Trophoblast cell (in vitro differentiated cells and primary cell): ENCODE data around the gene DDX41.

ENCODE experiments used
- DNase-seq, 2 donors: peaks; one replicate each; pipeline ENCODE4 v3.0.0-alpha.2; 2016
- H2AFZ ChIP-seq: 2 replicates; pipeline ENCODE4 v1.6.1; 2013; ENCODE audit warnings: low read length, moderate library complexity, mild to moderate bottlenecking; ENCODE audit not compliant: insufficient read depth, poor library complexity
- H2AK5ac ChIP-seq: 2 replicates; pipeline ENCODE4 v1.6.1; 2013; ENCODE audit warnings: mild to moderate bottlenecking, low read length
- H2BK120ac ChIP-seq: 2 replicates; pipeline ENCODE4 v1.6.1; 2013; ENCODE audit warnings: low read length, mild to moderate bottlenecking, moderate library complexity; ENCODE audit not compliant: insufficient read depth, poor library complexity
- H2BK12ac ChIP-seq: 2 replicates; pipeline ENCODE4 v1.6.1; 2013; ENCODE audit warnings: mild to moderate bottlenecking, low read length, moderate library complexity
- H2BK5ac ChIP-seq: 2 replicates; pipeline ENCODE4 v1.6.1; 2013; ENCODE audit warnings: low read length, low read depth, moderate library complexity, mild to moderate bottlenecking; ENCODE audit not compliant: poor library complexity
- H3K14ac ChIP-seq: 2 replicates; pipeline ENCODE4 v1.6.1; 2013; ENCODE audit warnings: mild to moderate bottlenecking, low read length
- H3K18ac ChIP-seq: 2 replicates; pipeline ENCODE4 v1.6.1; 2013; ENCODE audit warnings: mild to moderate bottlenecking, low read length
- H3K23ac ChIP-seq: 2 replicates; pipeline ENCODE4 v1.6.1; 2013; ENCODE audit warnings: low read length
- H3K27ac ChIP-seq: 2 replicates; pipeline ENCODE4 v1.5.1; 2013; ENCODE audit warnings: low read depth, mild to moderate bottlenecking, inconsistent platforms, low read length, moderate library complexity
- H3K27me3 ChIP-seq: 2 replicates; pipeline ENCODE4 v1.6.1; 2013; ENCODE audit warnings: inconsistent platforms, mild to moderate bottlenecking, low read length, moderate library complexity; ENCODE audit not compliant: insufficient read depth
- H3K36me3 ChIP-seq, 2 experiments: 1 replicate in 1 of 2; 2 replicates in 1 of 2; pipeline ENCODE4 v1.6.1; 2013; ENCODE audit warnings: low read length in 2 of 2, mild to moderate bottlenecking in 2 of 2, moderate library complexity in 1 of 2; ENCODE audit not compliant: insufficient read depth in 2 of 2, control insufficient read depth in 1 of 2
- H3K4ac ChIP-seq: 2 replicates; pipeline ENCODE4 v1.6.1; 2013; ENCODE audit warnings: low read depth, mild to moderate bottlenecking, low read length, moderate library complexity
- H3K4me1 ChIP-seq, 2 experiments: 1 replicate in 1 of 2; 2 replicates in 1 of 2; pipeline ENCODE4 v1.6.1; 2013; ENCODE audit warnings: low read length in 2 of 2, mild to moderate bottlenecking in 2 of 2, moderate library complexity in 1 of 2; ENCODE audit not compliant: insufficient read depth in 2 of 2, control insufficient read depth in 1 of 2
- H3K4me2 ChIP-seq: 2 replicates; pipeline ENCODE4 v1.6.1; 2013; ENCODE audit warnings: inconsistent platforms, mild to moderate bottlenecking, low read length, moderate library complexity
- H3K4me3 ChIP-seq: 2 replicates; pipeline ENCODE4 v1.5.1; 2013; ENCODE audit warnings: mild to moderate bottlenecking, low read depth, low read length, inconsistent platforms
- H3K79me1 ChIP-seq: one replicate; pipeline ENCODE4 v1.6.1; 2013; ENCODE audit warnings: low read length
- H3K79me2 ChIP-seq: 2 replicates; pipeline ENCODE4 v1.6.1; 2013; ENCODE audit warnings: low read length, mild to moderate bottlenecking; ENCODE audit not compliant: control insufficient read depth, insufficient read depth, poor library complexity
- H3K9ac ChIP-seq: 2 replicates; pipeline ENCODE4 v1.6.1; 2013; ENCODE audit warnings: mild to moderate bottlenecking, low read length
- H3K9me3 ChIP-seq: 2 replicates; pipeline ENCODE4 v1.6.1; 2013; ENCODE audit warnings: low read depth, mild to moderate bottlenecking, control low read depth, inconsistent platforms, low read length; ENCODE audit not compliant: insufficient read depth
- H4K12ac ChIP-seq: 2 replicates; pipeline ENCODE4 v1.6.1; 2013; ENCODE audit warnings: low read depth, mild to moderate bottlenecking, low read length, moderate library complexity
- H4K8ac ChIP-seq: 2 replicates; pipeline ENCODE4 v1.6.1; 2013; ENCODE audit warnings: low read depth, mild to moderate bottlenecking, low read length, moderate library complexity
- H4K91ac ChIP-seq: one replicate; pipeline ENCODE4 v1.6.1; 2013; ENCODE audit warnings: low read depth, mild to moderate bottlenecking, low read length, moderate library complexity
- WGBS: extraction: QIAGEN DNeasy Blood & Tissue Kit; methylation state at CpG from one replicate; pipeline ENCODE4 v1.1.7; 2013; ENCODE audit warnings: missing lambda C conversion rate; ENCODE audit not compliant: insufficient read length, insufficient coverage; ENCODE audit errors: extremely low coverage; 5-methylcytosine and 5-hydroxymethylcytosine counted together

Gene DDX41

GRCh38 chr5:177547736-177548135, 31.0 kb upstream of the DDX41 start:
- Histone ChIP-seq H3K4me1 (peaks cover 9 to 19% of the 10 kb centered on the region in 2 experiments), H3K4me2 (no peak overlapping the region), H2BK12ac (no peak overlapping the region), H3K79me1 (no peaks in the 10 kb centered on the region), H3K27ac (no peak overlapping the region), H2AFZ (no peak overlapping the region), H3K18ac (no peak overlapping the region), H3K79me2 (peaks cover 2% of the 10 kb centered on the region), H3K4me3 (no peak overlapping the region), H2BK120ac (no peak overlapping the region), H3K9ac (no peak overlapping the region), H4K12ac (no peak overlapping the region), H3K23ac (peak overlapping the region; percentile 41), H4K91ac (no peak overlapping the region), H3K9me3 (no peaks in the 10 kb centered on the region), H3K27me3 (no peaks in the 10 kb centered on the region), H4K8ac (no peak overlapping the region), H2BK5ac (no peak overlapping the region), H3K4ac (no peak overlapping the region), H2AK5ac (no peak overlapping the region), H3K14ac (no peak overlapping the region), H3K36me3 (peaks cover 2 to 6% of the 10 kb centered on the region in 2 experiments)
- DNase-seq, result no peak
- WGBS, result no CpG with 5 or more reads among the region's 3 CpGs

GRCh38 chr5:177546258-177546741, 29.5 kb upstream of the DDX41 start:
- Histone ChIP-seq H4K91ac (no peak overlapping the region), H3K9me3 (no peaks in the 10 kb centered on the region), H3K27ac (peak overlapping the region; percentile 66), H3K9ac (no peak overlapping the region), H3K4me3 (no peak overlapping the region), H4K8ac (no peak overlapping the region), H3K4ac (no peak overlapping the region), H3K79me1 (no peaks in the 10 kb centered on the region), H3K14ac (no peak overlapping the region), H3K23ac (no peak overlapping the region), H3K27me3 (no peaks in the 10 kb centered on the region), H3K79me2 (no peaks in the 10 kb centered on the region), H3K4me2 (no peak overlapping the region), H2BK12ac (no peak overlapping the region), H2AK5ac (no peak overlapping the region), H2BK5ac (no peak overlapping the region), H3K36me3 (peaks cover 3% of the 10 kb centered on the region in 2 experiments), H2BK120ac (no peak overlapping the region), H2AFZ (no peak overlapping the region), H3K4me1 (peaks cover 8 to 18% of the 10 kb centered on the region in 2 experiments), H3K18ac (no peak overlapping the region), H4K12ac (no peak overlapping the region)
- peak; percentile 96 to 98 for DNase-seq
- no CpG with 5 or more reads among the region's 1 CpG for WGBS

GRCh38 chr5:177545487-177546257, 28.9 kb upstream of the DDX41 start:
- no peaks in the 10 kb centered on the region for H3K79me2 ChIP-seq
- H3K9ac ChIP-seq, result no peak overlapping the region
- no peak overlapping the region for H3K4me3 ChIP-seq
- H3K9me3 ChIP-seq, result no peaks in the 10 kb centered on the region
- H2BK5ac ChIP-seq, result peak overlapping the region; percentile 2
- no peak overlapping the region for H4K8ac ChIP-seq
- no peak overlapping the region for H2BK120ac ChIP-seq
- H4K91ac ChIP-seq, result no peak overlapping the region
- H3K18ac ChIP-seq, result no peak overlapping the region
- H3K14ac ChIP-seq, result no peak overlapping the region
- H2AK5ac ChIP-seq, result no peak overlapping the region
- H2BK12ac ChIP-seq, result no peak overlapping the region
- H3K23ac ChIP-seq, result no peak overlapping the region
- H3K27ac ChIP-seq, result peak overlapping the region; percentile 66
- no peaks in the 10 kb centered on the region for H3K27me3 ChIP-seq
- no peaks in the 10 kb centered on the region for H3K79me1 ChIP-seq
- peaks cover 3% of the 10 kb centered on the region in 2 experiments for H3K36me3 ChIP-seq
- no peak overlapping the region for H3K4me2 ChIP-seq
- WGBS, result no CpG with 5 or more reads among the region's 4 CpGs
- H3K4ac ChIP-seq, result no peak overlapping the region
- no peak overlapping the region for H2AFZ ChIP-seq
- peaks cover 8 to 18% of the 10 kb centered on the region in 2 experiments for H3K4me1 ChIP-seq
- DNase-seq, result peak; percentile 70 to 86
- H4K12ac ChIP-seq, result no peak overlapping the region

- Histone ChIP-seq H3K14ac (no peak overlapping the region), H3K27me3 (no peaks in the 10 kb centered on the region), H3K4me2 (no peak overlapping the region), H2BK12ac (no peak overlapping the region), H3K9ac (no peak overlapping the region), H3K18ac (no peak overlapping the region), H3K23ac (peak overlapping the region; percentile 41), H4K12ac (no peak overlapping the region), H2BK5ac (no peak overlapping the region), H2AK5ac (no peak overlapping the region), H3K9me3 (no peaks in the 10 kb centered on the region), H2AFZ (no peak overlapping the region), H3K4ac (peak overlapping the region; percentile 22), H3K36me3 (peaks cover 11 to 13% of the 10 kb centered on the region in 2 experiments), H3K79me2 (no peaks in the 10 kb centered on the region), H3K79me1 (no peaks in the 10 kb centered on the region), H4K8ac (no peak overlapping the region), H3K27ac (no peak overlapping the region), H4K91ac (no peak overlapping the region), H2BK120ac (no peak overlapping the region), H3K4me3 (no peak overlapping the region), H3K4me1 (peaks cover 8 to 25% of the 10 kb centered on the region in 2 experiments)
- no CpG with 5 or more reads among the region's 4 CpGs for WGBS
- DNase-seq, result no peak
These were observed 26.2 kb upstream of the DDX41 start for GRCh38 chr5:177542816-177543465.
